ENCODE measurements around the gene NSUN2. TPM values are rescaled to one million over a fixed set of nuclear protein-coding genes. Genes with fewer than 3 reads are reported as not detected.

NSUN2 gene
- total RNA-seq, 3 donors from 2014 or later = 50.3 to 54.3 (median 52.5) TPM

GRCh38 chr5:6556089-6556801 lies 76.6 kb downstream of the NSUN2 start:
- TF ChIP-seq CTCF (IDR thresholded peaks at IDR 0.05) = no peak
- Histone ChIP-seq H3K36me3 (ENCODE audit: low read depth) (no peaks in the 10 kb centered on the region), H3K4me3 (no peak overlapping the region), H3K9me3 (no peaks in the 10 kb centered on the region), H3K4me1 (ENCODE audit: low read depth) (no peaks in the 10 kb centered on the region)
- ATAC-seq (no peak), DNase-seq (no peak)
- intact Hi-C loops (cut with DNase I, micrococcal nuclease) = no loop called here

GRCh38 chr5:6554812-6555211 lies 78.0 kb downstream of the NSUN2 start:
- no peak for ATAC-seq
- H3K4me3 ChIP-seq = no peak overlapping the region
- no peak for TF ChIP-seq CTCF (IDR thresholded peaks at IDR 0.05)

GRCh38 chr5:6553972-6554371 lies 78.9 kb downstream of the NSUN2 start:
- ATAC-seq (no peak), DNase-seq (no peak)
- no peaks in the 10 kb centered on the region for H3K9me3 ChIP-seq
- H3K4me1 ChIP-seq (ENCODE audit: low read depth) = no peaks in the 10 kb centered on the region
- no peak for TF ChIP-seq CTCF (IDR thresholded peaks at IDR 0.05)
- no peak overlapping the region for H3K4me3 ChIP-seq
- H3K36me3 ChIP-seq (ENCODE audit: low read depth) = no peaks in the 10 kb centered on the region
- intact Hi-C loops (cut with DNase I, micrococcal nuclease) = no loop called here

More at GRCh38 chr5:6554812-6555211, 78.0 kb downstream of the NSUN2 start:
- intact Hi-C loops (cut with DNase I, micrococcal nuclease) = no loop called here
- Histone ChIP-seq H3K36me3 (ENCODE audit: low read depth) (no peaks in the 10 kb centered on the region), H3K4me1 (ENCODE audit: low read depth) (no peaks in the 10 kb centered on the region), H3K9me3 (no peaks in the 10 kb centered on the region)
- no peak for DNase-seq

GRCh38 chr5:6552612-6553011 lies 80.2 kb downstream of the NSUN2 start:
- DNase-seq = no peak

GRCh38 chr5:6551955-6552313 lies 80.9 kb downstream of the NSUN2 start:
- no peak overlapping the region for H3K4me3 ChIP-seq
- no peaks in the 10 kb centered on the region for H3K9me3 ChIP-seq
- DNase-seq (no peak), ATAC-seq (no peak)
- H3K4me1 ChIP-seq (ENCODE audit: low read depth) = no peaks in the 10 kb centered on the region
- TF ChIP-seq CTCF (IDR thresholded peaks at IDR 0.05) = no peak
- intact Hi-C loops (cut with DNase I, micrococcal nuclease) = no loop called here
- no peaks in the 10 kb centered on the region for H3K36me3 ChIP-seq (ENCODE audit: low read depth)

More at GRCh38 chr5:6552612-6553011, 80.2 kb downstream of the NSUN2 start:
- H3K4me1 ChIP-seq (ENCODE audit: low read depth) = no peaks in the 10 kb centered on the region
- no peak overlapping the region for H3K4me3 ChIP-seq
- intact Hi-C loops (cut with DNase I, micrococcal nuclease) = no loop called here
- no peaks in the 10 kb centered on the region for H3K36me3 ChIP-seq (ENCODE audit: low read depth)
- no peak for ATAC-seq
- no peak for TF ChIP-seq CTCF (IDR thresholded peaks at IDR 0.05)
- no peaks in the 10 kb centered on the region for H3K9me3 ChIP-seq
